ENCODE data around the gene LIN54. TPM values are rescaled to one million over a fixed set of nuclear protein-coding genes. Genes with fewer than 3 reads are reported as not detected.
A peak's percentile ranks its signal among the peaks of the same experiment; 100 is the strongest.
"Not testable (repeated sequence)": the region's sequence is repeated elsewhere in the genome, so short reads cannot be mapped to it uniquely, and the experiment has no call there.

LIN54 gene
- total RNA-seq, 2 experiments from 2014 or later: 40.2 to 42.1 TPM

DNA sequence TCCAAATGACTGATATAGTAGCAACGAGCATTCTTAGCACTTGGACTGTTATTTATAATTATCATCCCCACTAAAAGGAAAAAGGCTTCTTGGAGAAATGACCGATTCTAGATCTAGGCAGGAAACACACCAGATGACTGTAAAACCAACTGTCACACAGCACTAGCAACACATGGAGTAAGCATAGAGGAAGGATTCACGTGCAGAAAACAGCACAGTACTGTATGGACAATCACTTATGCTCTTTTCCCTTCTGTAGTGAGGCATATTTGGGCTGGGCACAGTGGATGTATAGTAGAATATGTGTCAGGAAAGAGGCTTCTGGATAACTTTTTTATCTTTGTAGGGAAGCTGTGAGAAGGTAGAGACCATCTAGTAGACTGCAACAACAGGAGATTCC is 18.4 kb upstream of the LIN54 start:
- Mint-ChIP-seq H3K36me3 (ENCODE audit: low read depth) (peaks cover 5% of the 10 kb centered on the region), H3K27ac (no peak overlapping the region), H3K27me3 (ENCODE audit: low read depth) (peaks cover 16% of the 10 kb centered on the region), H3K9me3 (ENCODE audit: insufficient read depth) (peaks cover 11% of the 10 kb centered on the region), H3K4me3 (no peak overlapping the region), H3K4me1 (ENCODE audit: low read depth) (peaks cover 2% of the 10 kb centered on the region)
- ATAC-seq (no peak), DNase-seq (no peak)
- ChIA-PET CTCF (no interaction called here), POLR2A (no interaction called here)

GRCh38 chr4:83025563-83025962 is 14.9 kb upstream of the LIN54 start:
- no peak for DNase-seq
- ChIA-PET CTCF (interaction anchor here (1.2 to 1.5 kb wide), 2 partner anchors 9 to 11 kb away, joined by 3 to 5 read pairs; partner anchors contain the start of gene COPS4), POLR2A (interaction anchor here (0.7 kb wide), 1 partner anchor 121 kb away, joined by 3 read pairs; no protein-coding TSS in a partner anchor)
- no peak for ATAC-seq
- Mint-ChIP-seq H3K4me1 (ENCODE audit: low read depth) (no peaks in the 10 kb centered on the region), H3K36me3 (ENCODE audit: low read depth) (peaks cover 5% of the 10 kb centered on the region), H3K27ac (no peak overlapping the region), H3K4me3 (no peak overlapping the region), H3K27me3 (ENCODE audit: low read depth) (peaks cover 14% of the 10 kb centered on the region), H3K9me3 (ENCODE audit: insufficient read depth) (peaks cover 11% of the 10 kb centered on the region)

- ChIA-PET CTCF (no interaction called here), POLR2A (interaction anchor here (0.6 kb wide), 1 partner anchor 392 kb away, joined by 3 read pairs; no protein-coding TSS in a partner anchor)
These were observed 13.6 kb upstream of the LIN54 start for GRCh38 chr4:83024233-83024632.

GRCh38 chr4:83023599-83023998 is 13.0 kb upstream of the LIN54 start:
- H3K27ac Mint-ChIP-seq; H3K4me3 Mint-ChIP-seq; H3K36me3 Mint-ChIP-seq (ENCODE audit: low read depth); POLR2A ChIA-PET; DNase-seq; H3K27me3 Mint-ChIP-seq (ENCODE audit: low read depth); ATAC-seq; CTCF ChIA-PET: not testable (repeated sequence)
- H3K4me1 Mint-ChIP-seq (ENCODE audit: low read depth): peaks cover 10% of the 10 kb centered on the region
- peaks cover 11% of the 10 kb centered on the region for H3K9me3 Mint-ChIP-seq (ENCODE audit: insufficient read depth)

More at GRCh38 chr4:83024233-83024632, 13.6 kb upstream of the LIN54 start:
- Mint-ChIP-seq H3K4me1 (ENCODE audit: low read depth) (peaks cover 10% of the 10 kb centered on the region), H3K36me3 (ENCODE audit: low read depth) (peaks cover 5% of the 10 kb centered on the region), H3K27ac (no peak overlapping the region), H3K4me3 (no peak overlapping the region), H3K9me3 (ENCODE audit: insufficient read depth) (peaks cover 11% of the 10 kb centered on the region), H3K27me3 (ENCODE audit: low read depth) (peaks cover 7% of the 10 kb centered on the region)
- no peak for ATAC-seq
- DNase-seq: no peak

GRCh38 chr4:83022724-83023450 is 12.3 kb upstream of the LIN54 start:
- Mint-ChIP-seq H3K36me3 (ENCODE audit: low read depth) (peaks cover 5% of the 10 kb centered on the region), H3K4me1 (ENCODE audit: low read depth) (peaks cover 10% of the 10 kb centered on the region), H3K9me3 (ENCODE audit: insufficient read depth) (peaks cover 11% of the 10 kb centered on the region), H3K4me3 (no peak overlapping the region), H3K27me3 (ENCODE audit: low read depth) (no peaks in the 10 kb centered on the region), H3K27ac (no peak overlapping the region)
- CTCF ChIA-PET: interaction anchor here (1.7 kb wide), 1 partner anchor 12 kb away, joined by 7 read pairs; the partner anchor contains the start of gene COPS4
- DNase-seq (no peak), ATAC-seq (no peak)
- POLR2A ChIA-PET: no interaction called here

GRCh38 chr4:83019794-83020494 is 9.3 kb upstream of the LIN54 start:
- ChIA-PET CTCF (no interaction called here), POLR2A (interaction anchor here (1.1 kb wide), 1 partner anchor 15 kb away, joined by 3 read pairs; the partner anchor contains the start of gene COPS4)
- ATAC-seq (peak; percentile 57), DNase-seq (no peak)
- H3K4me1 Mint-ChIP-seq (ENCODE audit: low read depth): peaks cover 11% of the 10 kb centered on the region
- peaks cover 2% of the 10 kb centered on the region for H3K9me3 Mint-ChIP-seq (ENCODE audit: insufficient read depth)
- H3K36me3 Mint-ChIP-seq (ENCODE audit: low read depth): peaks cover 2% of the 10 kb centered on the region
- no peak overlapping the region for H3K4me3 Mint-ChIP-seq
- no peaks in the 10 kb centered on the region for H3K27me3 Mint-ChIP-seq (ENCODE audit: low read depth)
- no peak overlapping the region for H3K27ac Mint-ChIP-seq

GRCh38 chr4:83013902-83014301 is 3.3 kb upstream of the LIN54 start:
- peak overlapping the region; percentile 80 for H3K4me3 Mint-ChIP-seq
- POLR2A ChIA-PET: interaction anchor here (1.2 to 4.0 kb wide), 2 partner anchors 20 to 124 kb away, joined by 5 to 63 read pairs; partner anchors contain the start of gene COPS4
- H3K4me1 Mint-ChIP-seq (ENCODE audit: low read depth): peaks cover 24% of the 10 kb centered on the region
- H3K36me3 Mint-ChIP-seq (ENCODE audit: low read depth): peaks cover 20% of the 10 kb centered on the region
- no peaks in the 10 kb centered on the region for H3K9me3 Mint-ChIP-seq (ENCODE audit: insufficient read depth)
- H3K27ac Mint-ChIP-seq: peak overlapping the region; percentile 54
- no peaks in the 10 kb centered on the region for H3K27me3 Mint-ChIP-seq (ENCODE audit: low read depth)
- no peak for ATAC-seq
- DNase-seq: no peak
- CTCF ChIA-PET: interaction anchor here (1.3 to 3.9 kb wide), 3 partner anchors 21 to 267 kb away, joined by 4 to 34 read pairs (median 20); partner anchors contain the start of genes COPS4 and THAP9

DNA sequence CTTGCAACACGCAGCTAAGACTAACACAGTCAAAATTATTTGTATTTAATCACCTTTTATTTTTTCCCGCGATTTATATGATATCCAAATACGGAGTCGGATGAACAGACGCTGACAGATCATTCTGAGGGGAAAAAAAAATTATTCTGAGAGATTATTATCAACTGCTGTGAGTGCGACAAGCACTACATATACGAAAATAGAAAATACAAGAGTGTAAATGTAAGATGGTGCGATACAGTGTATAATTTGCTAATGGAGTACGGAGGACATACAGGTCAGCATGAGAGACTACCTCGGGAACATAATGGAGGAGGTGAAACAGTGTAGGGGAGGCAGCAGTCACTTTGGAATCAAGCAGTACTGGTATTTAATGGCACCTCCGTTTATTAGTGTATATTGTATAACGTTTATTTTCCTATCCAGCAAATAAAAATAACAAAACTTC is 2.8 kb upstream of the LIN54 start:
- Mint-ChIP-seq H3K4me1 (ENCODE audit: low read depth) (peaks cover 26% of the 10 kb centered on the region), H3K27ac (peak overlapping the region; percentile 89), H3K9me3 (ENCODE audit: insufficient read depth) (no peaks in the 10 kb centered on the region), H3K27me3 (ENCODE audit: low read depth) (no peaks in the 10 kb centered on the region), H3K4me3 (peak overlapping the region; percentile 80), H3K36me3 (ENCODE audit: low read depth) (peaks cover 20% of the 10 kb centered on the region)
- CTCF ChIA-PET: interaction anchor here (1.3 to 3.9 kb wide), 3 partner anchors 22 to 267 kb away, joined by 4 to 34 read pairs (median 20); partner anchors contain the start of genes COPS4 and THAP9
- POLR2A ChIA-PET: interaction anchor here (0.5 to 4.0 kb wide), 9 partner anchors 20 to 271 kb away, joined by 3 to 63 read pairs (median 7); partner anchors contain the start of genes COPS4 and COQ2
- no peak for DNase-seq
- ATAC-seq: no peak

- ATAC-seq (peak; percentile 81), DNase-seq (peak; percentile 97)
- Mint-ChIP-seq H3K36me3 (ENCODE audit: low read depth) (peaks cover 23% of the 10 kb centered on the region), H3K27ac (peak overlapping the region; percentile 89), H3K27me3 (ENCODE audit: low read depth) (no peaks in the 10 kb centered on the region), H3K4me1 (ENCODE audit: low read depth) (peaks cover 30% of the 10 kb centered on the region), H3K4me3 (peak overlapping the region; percentile 80), H3K9me3 (ENCODE audit: insufficient read depth) (no peaks in the 10 kb centered on the region)
- POLR2A ChIA-PET: interaction anchor here (0.5 to 4.0 kb wide), 10 partner anchors 21 to 272 kb away, joined by 3 to 63 read pairs (median 6); partner anchors contain the start of genes COPS4 and COQ2
- CTCF ChIA-PET: interaction anchor here (1.3 to 3.9 kb wide), 4 partner anchors 13 to 268 kb away, joined by 4 to 34 read pairs (median 12); partner anchors contain the start of genes COPS4 and THAP9
These were observed 2.2 kb upstream of the LIN54 start for GRCh38 chr4:83012687-83013419.

GRCh38 chr4:83012200-83012686 is 1.6 kb upstream of the LIN54 start:
- Mint-ChIP-seq H3K4me1 (ENCODE audit: low read depth) (peaks cover 36% of the 10 kb centered on the region), H3K9me3 (ENCODE audit: insufficient read depth) (no peaks in the 10 kb centered on the region), H3K4me3 (peak overlapping the region; percentile 91), H3K36me3 (ENCODE audit: low read depth) (peaks cover 24% of the 10 kb centered on the region), H3K27ac (peak overlapping the region; percentile 92), H3K27me3 (ENCODE audit: low read depth) (no peaks in the 10 kb centered on the region)
- CTCF ChIA-PET: interaction anchor here (1.1 to 3.9 kb wide), 8 partner anchors 12 to 583 kb away, joined by 3 to 34 read pairs (median 6); partner anchors contain the start of genes COPS4, COQ2 and THAP9
- POLR2A ChIA-PET: interaction anchor here (0.7 to 4.0 kb wide), 11 partner anchors 22 to 272 kb away, joined by 3 to 63 read pairs (median 7); partner anchors contain the start of genes COPS4, COQ2 and THAP9
- ATAC-seq: peak; percentile 6
- peak; percentile 55 for DNase-seq
